ENCODE data around the gene DNASE1. TPM values are rescaled to one million over a fixed set of nuclear protein-coding genes. Genes with fewer than 3 reads are reported as not detected.

DNASE1 gene
- total RNA-seq, 1 donor from 2014 or later, result 7.7 TPM

- intact Hi-C loops (cut with micrococcal nuclease), result no loop called here
- TF ChIP-seq CTCF (IDR thresholded peaks at IDR 0.05; ENCODE audit: borderline replicate concordance), result no peak
- DNase-seq, result no peak
- no peaks in the 10 kb centered on the region for H3K4me1 ChIP-seq
- H3K4me3 ChIP-seq, result no peak overlapping the region
- H3K27me3 ChIP-seq (ENCODE audit: low read depth), result no peaks in the 10 kb centered on the region
- no peak overlapping the region for H3K27ac ChIP-seq (replicated peaks)
- H3K9me3 ChIP-seq (replicated peaks), result no peaks in the 10 kb centered on the region
- peaks cover 16% of the 10 kb centered on the region for H3K36me3 ChIP-seq
Observed at GRCh38 chr16:3645108-3645503, 9.4 kb upstream of the DNASE1 start.

GRCh38 chr16:3645504-3646347 lies 8.8 kb upstream of the DNASE1 start:
- H3K36me3 ChIP-seq, result peaks cover 15% of the 10 kb centered on the region
- no peak for DNase-seq
- no peak for TF ChIP-seq CTCF (IDR thresholded peaks at IDR 0.05; ENCODE audit: borderline replicate concordance)
- H3K27me3 ChIP-seq (ENCODE audit: low read depth), result no peaks in the 10 kb centered on the region
- H3K4me1 ChIP-seq, result no peaks in the 10 kb centered on the region
- H3K27ac ChIP-seq (replicated peaks), result no peak overlapping the region
- H3K4me3 ChIP-seq, result no peak overlapping the region
- intact Hi-C loops (cut with micrococcal nuclease), result no loop called here
- H3K9me3 ChIP-seq (replicated peaks), result no peaks in the 10 kb centered on the region

DNA sequence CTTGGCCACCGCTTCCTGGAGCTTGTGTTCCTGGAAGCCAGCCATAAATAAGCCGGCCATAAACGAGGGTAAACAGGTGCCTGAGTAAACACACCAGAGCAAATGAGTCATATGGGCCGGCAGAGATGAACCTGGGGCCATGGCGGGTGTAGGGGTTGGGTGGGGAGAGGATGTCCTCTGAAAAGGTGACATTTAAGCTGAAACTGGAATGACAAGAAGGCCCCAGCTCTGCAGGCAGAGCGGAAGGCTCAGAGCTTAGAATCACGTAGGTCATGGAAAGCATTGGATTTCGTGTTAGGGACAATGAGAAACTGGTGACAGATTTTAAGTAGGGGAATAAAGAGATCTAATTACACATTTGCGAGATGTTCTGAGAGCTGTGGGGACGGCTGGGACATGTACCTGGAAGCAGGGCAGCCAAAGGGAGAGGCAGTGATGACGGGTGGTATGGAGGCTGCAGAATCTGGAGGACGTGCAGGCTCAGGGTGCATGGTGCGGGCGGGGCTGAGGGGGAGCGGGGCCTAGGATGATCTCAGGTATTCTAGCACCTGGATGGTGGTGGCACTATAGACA lies 8.1 kb upstream of the DNASE1 start:
- no peaks in the 10 kb centered on the region for H3K4me1 ChIP-seq
- no peak overlapping the region for H3K27ac ChIP-seq (replicated peaks)
- no peak overlapping the region for H3K4me3 ChIP-seq
- H3K36me3 ChIP-seq, result peaks cover 14% of the 10 kb centered on the region
- DNase-seq, result no peak
- no peak for TF ChIP-seq CTCF (IDR thresholded peaks at IDR 0.05; ENCODE audit: borderline replicate concordance)
- intact Hi-C loops (cut with micrococcal nuclease), result no loop called here
- H3K9me3 ChIP-seq (replicated peaks), result no peaks in the 10 kb centered on the region
- H3K27me3 ChIP-seq (ENCODE audit: low read depth), result no peaks in the 10 kb centered on the region

- DNase-seq, result no peak
- no peak for TF ChIP-seq CTCF (IDR thresholded peaks at IDR 0.05; ENCODE audit: borderline replicate concordance)
- Histone ChIP-seq H3K4me1 (peaks cover 19% of the 10 kb centered on the region), H3K36me3 (peaks cover 17% of the 10 kb centered on the region), H3K4me3 (no peak overlapping the region), H3K27me3 (ENCODE audit: low read depth) (no peaks in the 10 kb centered on the region), H3K27ac (replicated peaks) (no peak overlapping the region), H3K9me3 (replicated peaks) (no peaks in the 10 kb centered on the region)
- intact Hi-C loops (cut with micrococcal nuclease), result no loop called here
Observed at GRCh38 chr16:3650631-3651265, 3.7 kb upstream of the DNASE1 start.

DNA sequence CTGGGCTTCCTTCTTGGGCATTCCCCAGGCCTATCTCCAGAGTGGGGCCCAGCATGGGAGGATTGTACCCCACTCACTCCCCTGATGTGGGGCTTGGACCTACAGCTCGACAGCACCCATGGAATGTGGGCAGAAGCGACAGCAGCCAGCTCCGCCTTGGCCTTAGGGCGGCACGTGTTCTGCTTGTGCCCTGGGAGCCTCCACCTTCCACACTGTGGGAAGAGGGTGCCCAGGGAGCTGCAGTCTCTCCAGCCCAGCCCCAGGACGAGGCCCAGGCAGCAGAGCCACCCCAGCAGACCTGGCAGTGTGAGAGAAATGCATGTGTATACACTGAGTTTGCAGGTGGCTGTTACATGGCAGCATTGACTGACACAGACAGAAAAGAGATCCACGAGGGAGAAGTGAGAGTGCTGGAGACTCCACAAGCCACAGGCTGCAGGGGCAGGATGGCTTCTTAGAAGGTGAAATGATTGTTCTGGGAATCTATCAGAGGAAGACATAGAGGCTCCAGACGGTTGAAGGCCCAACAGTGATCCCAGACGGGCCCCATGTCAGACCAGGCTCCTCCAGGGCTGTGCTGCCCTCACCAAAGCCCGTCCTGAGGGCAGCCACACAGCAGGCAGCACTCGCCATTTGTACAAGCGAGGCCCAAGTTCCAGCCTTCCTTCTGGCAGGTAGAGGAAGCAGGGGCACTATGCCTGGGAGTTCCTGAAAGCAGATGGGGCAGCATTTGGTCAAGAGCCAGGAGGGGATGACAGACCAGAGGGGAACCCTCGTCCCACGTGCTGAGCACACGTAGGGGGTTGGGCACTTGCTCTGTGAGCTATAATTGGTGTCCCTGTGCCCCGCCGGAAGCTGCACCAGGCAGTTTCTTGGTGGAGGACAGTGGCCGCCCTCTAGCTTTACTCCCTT lies 2.8 kb upstream of the DNASE1 start:
- Histone ChIP-seq H3K27ac (replicated peaks) (no peak overlapping the region), H3K9me3 (replicated peaks) (no peaks in the 10 kb centered on the region), H3K4me3 (no peak overlapping the region), H3K36me3 (peaks cover 22% of the 10 kb centered on the region), H3K4me1 (peaks cover 21% of the 10 kb centered on the region), H3K27me3 (ENCODE audit: low read depth) (no peaks in the 10 kb centered on the region)
- no peak for TF ChIP-seq CTCF (IDR thresholded peaks at IDR 0.05; ENCODE audit: borderline replicate concordance)
- intact Hi-C loops (cut with micrococcal nuclease), result no loop called here
- DNase-seq, result no peak
